ENCODE measurements around the gene IVNS1ABP. TPM values are rescaled to one million over a fixed set of nuclear protein-coding genes. Genes with fewer than 3 reads are reported as not detected.
"Not testable (repeated sequence)": the region's sequence is repeated elsewhere in the genome, so short reads cannot be mapped to it uniquely, and the experiment has no call there.

The IVNS1ABP gene
- total RNA-seq, 1 donor from 2014 or later = 88.6 TPM

GRCh38 chr1:185328255-185328654 is 11.2 kb upstream of the IVNS1ABP start:
- H3K36me3 ChIP-seq = no peaks in the 10 kb centered on the region
- H3K4me3 ChIP-seq = no peak overlapping the region
- H3K27ac ChIP-seq = no peak overlapping the region
- ATAC-seq = peak; percentile 17
- H3K27me3 ChIP-seq = no peaks in the 10 kb centered on the region
- TF ChIP-seq CTCF (IDR thresholded peaks at IDR 0.05) = no peak
- no peaks in the 10 kb centered on the region for H3K4me1 ChIP-seq
- intact Hi-C loops (cut with DNase I) = no loop called here
- DNase-seq = no peak
- no peaks in the 10 kb centered on the region for H3K9me3 ChIP-seq

- no peak for DNase-seq
- ATAC-seq = peak; percentile 81
- intact Hi-C loops (cut with DNase I) = no loop called here
Measured at GRCh38 chr1:185325413-185325812, 8.4 kb upstream of the IVNS1ABP start.

GRCh38 chr1:185324118-185324517 is 7.1 kb upstream of the IVNS1ABP start:
- ATAC-seq (no peak), DNase-seq (no peak)
- no peak overlapping the region for H3K4me3 ChIP-seq

More at GRCh38 chr1:185325413-185325812, 8.4 kb upstream of the IVNS1ABP start:
- no peaks in the 10 kb centered on the region for H3K4me1 ChIP-seq
- no peaks in the 10 kb centered on the region for H3K36me3 ChIP-seq
- no peaks in the 10 kb centered on the region for H3K27me3 ChIP-seq
- no peak overlapping the region for H3K4me3 ChIP-seq
- no peaks in the 10 kb centered on the region for H3K9me3 ChIP-seq
- no peak overlapping the region for H3K27ac ChIP-seq
- TF ChIP-seq CTCF (IDR thresholded peaks at IDR 0.05) = no peak

GRCh38 chr1:185322636-185323035 is 5.6 kb upstream of the IVNS1ABP start:
- intact Hi-C loops (cut with DNase I) = no loop called here
- no peaks in the 10 kb centered on the region for H3K27me3 ChIP-seq
- no peak for DNase-seq
- H3K27ac ChIP-seq = no peak overlapping the region
- H3K36me3 ChIP-seq = no peaks in the 10 kb centered on the region
- ATAC-seq = no peak
- peaks cover 4% of the 10 kb centered on the region for H3K4me1 ChIP-seq
- TF ChIP-seq CTCF (IDR thresholded peaks at IDR 0.05) = no peak
- H3K9me3 ChIP-seq = no peaks in the 10 kb centered on the region
- no peak overlapping the region for H3K4me3 ChIP-seq

More at GRCh38 chr1:185324118-185324517, 7.1 kb upstream of the IVNS1ABP start:
- no peaks in the 10 kb centered on the region for H3K9me3 ChIP-seq
- no peak overlapping the region for H3K27ac ChIP-seq
- no peak for TF ChIP-seq CTCF (IDR thresholded peaks at IDR 0.05)
- intact Hi-C loops (cut with DNase I) = no loop called here
- no peaks in the 10 kb centered on the region for H3K4me1 ChIP-seq
- no peaks in the 10 kb centered on the region for H3K27me3 ChIP-seq
- no peaks in the 10 kb centered on the region for H3K36me3 ChIP-seq

- ATAC-seq; H3K9me3 ChIP-seq; H3K27me3 ChIP-seq; intact Hi-C loops (cut with DNase I); H3K4me3 ChIP-seq; H3K27ac ChIP-seq; H3K36me3 ChIP-seq; H3K4me1 ChIP-seq; DNase-seq: not testable (repeated sequence)
Measured at GRCh38 chr1:185321653-185322221, 4.7 kb upstream of the IVNS1ABP start.

GRCh38 chr1:185321104-185321503 is 4.1 kb upstream of the IVNS1ABP start:
- intact Hi-C loops (cut with DNase I); ATAC-seq; H3K4me1 ChIP-seq; H3K4me3 ChIP-seq; H3K27ac ChIP-seq; H3K27me3 ChIP-seq; DNase-seq; H3K36me3 ChIP-seq; H3K9me3 ChIP-seq: not testable (repeated sequence)

- no peak for TF ChIP-seq CTCF (IDR thresholded peaks at IDR 0.05)
- Histone ChIP-seq H3K27me3 (no peaks in the 10 kb centered on the region), H3K4me3 (no peak overlapping the region), H3K9me3 (no peaks in the 10 kb centered on the region), H3K27ac (no peak overlapping the region), H3K4me1 (peaks cover 19% of the 10 kb centered on the region), H3K36me3 (no peaks in the 10 kb centered on the region)
- no peak for DNase-seq
- ATAC-seq = no peak
- intact Hi-C loops (cut with DNase I) = no loop called here
Measured at GRCh38 chr1:185319139-185319475, 2.1 kb upstream of the IVNS1ABP start.
